ENCODE data around the gene GCC2.
A peak's percentile ranks its signal among the peaks of the same experiment; 100 is the strongest.
"Not testable (repeated sequence)": the region's sequence is repeated elsewhere in the genome, so short reads cannot be mapped to it uniquely, and the experiment has no call there.

Gene GCC2

GRCh38 chr2:108441712-108442111 lies 7.3 kb upstream of the GCC2 start:
- DNase-seq (ENCODE audit: low spot score) = no peak

- peak; percentile 52 for DNase-seq (ENCODE audit: low spot score)
Observed at GRCh38 chr2:108444941-108445840, 3.8 kb upstream of the GCC2 start.

GRCh38 chr2:108446703-108447102 lies 2.3 kb upstream of the GCC2 start:
- no peak for DNase-seq (ENCODE audit: low spot score)

- peak; percentile 48 for DNase-seq (ENCODE audit: low spot score)
Observed at GRCh38 chr2:108447947-108448677, 894 bp upstream of the GCC2 start.

DNA sequence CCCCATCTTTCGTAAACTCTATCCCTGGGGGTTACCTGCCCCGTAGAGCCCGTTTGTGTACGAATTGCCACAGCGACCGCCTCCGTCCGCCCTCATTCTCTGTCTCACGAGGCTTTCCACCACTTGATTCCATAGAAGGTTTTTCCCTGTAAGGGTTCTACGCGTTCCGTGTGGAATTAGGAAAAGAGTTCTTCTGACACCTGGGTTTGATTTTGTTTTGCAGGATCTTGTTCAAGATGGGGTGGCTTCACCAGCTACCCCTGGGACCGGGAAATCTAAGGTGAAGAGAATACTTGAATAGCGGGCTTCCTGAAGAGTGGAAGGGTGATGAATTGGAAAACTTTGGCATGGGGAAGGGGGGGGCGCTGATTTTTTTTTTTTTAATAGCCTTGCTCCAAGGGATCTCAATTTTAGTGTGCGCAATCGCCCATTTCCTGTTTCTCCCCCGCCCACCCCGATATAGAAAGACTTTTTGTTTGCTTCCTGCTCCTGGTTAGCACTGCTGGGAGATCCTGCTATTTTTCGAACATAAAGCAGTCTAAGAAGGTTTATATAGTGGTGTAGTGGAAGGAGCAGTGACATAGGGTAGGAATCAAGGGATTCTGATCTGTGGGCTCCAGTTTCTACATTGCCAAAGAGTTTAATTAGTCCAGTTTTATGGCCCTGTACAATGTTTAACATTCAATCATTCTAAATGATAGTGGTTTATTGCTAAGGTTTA lies 564 bp downstream of the GCC2 start:
- peak; percentile 46 for DNase-seq (ENCODE audit: low spot score)

- DNase-seq (ENCODE audit: low spot score) = no peak
Observed at GRCh38 chr2:108450863-108451262, 1.9 kb downstream of the GCC2 start.

GRCh38 chr2:108451976-108452375 lies 3.0 kb downstream of the GCC2 start:
- DNase-seq (ENCODE audit: low spot score) = no peak

DNA sequence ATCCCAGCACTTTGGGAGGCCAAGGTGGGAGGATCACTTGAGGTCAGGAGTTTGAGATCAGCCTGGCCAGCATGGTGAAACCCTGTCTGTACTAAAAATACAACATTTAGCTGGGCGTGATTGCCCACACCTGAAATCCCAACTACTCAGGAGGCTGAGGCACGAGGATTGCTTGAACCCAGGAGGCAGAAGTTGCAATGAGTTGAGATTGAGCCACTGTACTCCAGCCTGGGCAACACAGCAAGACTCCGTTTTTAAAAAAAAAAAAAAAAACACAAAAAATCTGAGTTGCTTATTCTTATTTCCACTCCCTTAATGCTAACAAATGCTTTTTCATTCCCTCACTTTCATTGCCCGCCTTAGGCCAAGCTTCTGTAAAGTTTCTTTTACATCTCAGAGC lies 4.5 kb downstream of the GCC2 start:
- DNase-seq (ENCODE audit: low spot score) = not testable (repeated sequence)

GRCh38 chr2:108454440-108454839 lies 5.4 kb downstream of the GCC2 start:
- DNase-seq (ENCODE audit: low spot score) = no peak

DNA sequence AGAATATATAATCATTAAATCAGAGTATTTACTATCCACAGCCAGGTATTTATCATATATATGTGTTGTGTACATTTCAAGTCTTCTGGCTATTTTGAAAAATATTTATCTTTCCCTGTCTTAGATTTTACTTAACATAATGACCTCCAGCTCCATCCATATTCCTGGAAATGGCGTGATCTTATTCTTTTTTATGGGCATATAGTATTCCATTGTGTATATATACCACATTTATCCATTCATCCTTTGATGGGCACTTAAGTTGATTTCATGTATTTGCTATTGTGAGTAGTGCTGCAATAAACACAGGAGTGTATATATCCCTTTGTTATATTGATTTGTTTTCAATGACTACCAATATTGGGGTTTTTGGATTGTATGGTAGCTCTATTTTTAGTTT lies 6.6 kb downstream of the GCC2 start:
- DNase-seq (ENCODE audit: low spot score) = no peak

GRCh38 chr2:108458082-108458481 lies 9.1 kb downstream of the GCC2 start:
- no peak for DNase-seq (ENCODE audit: low spot score)

DNA sequence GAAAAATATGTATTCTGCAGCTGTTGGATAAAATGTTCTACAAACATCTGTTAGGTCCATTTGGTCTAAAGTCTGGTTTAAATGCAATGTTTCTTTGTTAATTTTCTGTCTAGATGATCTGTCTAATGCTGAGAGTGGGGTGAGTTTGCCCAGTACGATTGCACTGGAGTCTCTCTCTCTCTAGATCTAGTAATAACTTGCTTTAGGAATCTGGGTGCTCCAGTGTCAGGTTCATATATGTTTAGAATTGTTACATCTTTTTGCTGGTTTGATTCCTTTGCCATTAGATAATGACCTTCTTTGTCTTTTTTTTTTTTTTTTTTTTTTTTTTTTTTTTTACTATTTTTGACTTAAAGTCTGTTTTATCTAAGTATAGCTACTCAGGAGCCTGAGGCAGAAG lies 10.4 kb downstream of the GCC2 start:
- DNase-seq (ENCODE audit: low spot score) = no peak

- no peak for DNase-seq (ENCODE audit: low spot score)
Observed at GRCh38 chr2:108460345-108461037, 11.5 kb downstream of the GCC2 start.

DNA sequence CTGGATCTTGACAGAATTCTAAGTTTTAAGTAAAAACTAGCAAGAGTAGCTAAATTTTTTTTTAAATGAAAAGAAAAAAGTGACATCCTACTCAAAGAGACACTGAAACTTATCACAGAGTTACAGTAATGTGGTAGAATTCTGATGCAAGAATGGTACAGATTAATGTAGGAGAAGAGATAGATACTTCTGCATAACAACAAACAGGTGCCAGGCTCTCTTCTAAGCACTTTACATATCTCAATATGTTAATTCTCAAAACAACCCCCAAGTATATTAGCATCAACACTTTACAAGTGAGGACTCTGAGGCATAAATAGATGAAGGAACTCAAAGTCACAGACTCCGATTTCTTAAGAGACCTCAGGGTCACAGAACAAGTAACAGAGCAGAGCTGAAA lies 28.1 kb downstream of the GCC2 start:
- no peak for DNase-seq (ENCODE audit: low spot score)

GRCh38 chr2:108485253-108485652 lies 36.2 kb downstream of the GCC2 start:
- no peak for DNase-seq (ENCODE audit: low spot score)

DNA sequence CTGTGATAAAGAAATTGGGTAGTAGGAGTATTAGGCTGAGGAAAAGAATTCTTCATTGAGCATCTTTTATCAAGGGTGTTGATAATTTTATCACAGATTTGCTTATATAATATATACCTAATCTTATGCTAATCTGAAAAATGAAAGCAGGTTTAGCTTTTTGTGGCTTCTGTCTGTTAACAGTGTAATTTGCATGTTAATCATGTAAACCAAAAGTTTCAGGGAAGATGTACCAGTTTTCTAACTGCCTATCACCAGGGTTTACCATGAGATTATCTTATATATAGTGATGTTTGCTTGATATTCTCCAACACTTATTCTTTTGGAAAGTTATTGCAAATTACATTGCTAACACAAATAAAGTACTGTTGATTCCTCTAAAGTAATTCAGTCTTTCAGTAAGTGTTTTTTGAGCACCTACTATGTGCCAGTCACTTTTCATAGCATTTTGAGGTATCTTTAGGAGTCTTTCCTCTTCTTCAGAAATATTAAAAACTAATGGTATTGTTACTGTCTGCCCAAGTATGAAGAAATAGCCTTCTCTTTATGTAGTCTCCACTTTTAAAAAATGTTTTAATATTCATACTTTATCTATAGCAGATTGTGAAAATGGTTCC lies 41.6 kb downstream of the GCC2 start:
- no peak for DNase-seq (ENCODE audit: low spot score)

GRCh38 chr2:108491848-108492247 lies 42.8 kb downstream of the GCC2 start:
- DNase-seq (ENCODE audit: low spot score) = no peak

- no peak for DNase-seq (ENCODE audit: low spot score)
Observed at GRCh38 chr2:108492364-108492763, 43.4 kb downstream of the GCC2 start.

DNA sequence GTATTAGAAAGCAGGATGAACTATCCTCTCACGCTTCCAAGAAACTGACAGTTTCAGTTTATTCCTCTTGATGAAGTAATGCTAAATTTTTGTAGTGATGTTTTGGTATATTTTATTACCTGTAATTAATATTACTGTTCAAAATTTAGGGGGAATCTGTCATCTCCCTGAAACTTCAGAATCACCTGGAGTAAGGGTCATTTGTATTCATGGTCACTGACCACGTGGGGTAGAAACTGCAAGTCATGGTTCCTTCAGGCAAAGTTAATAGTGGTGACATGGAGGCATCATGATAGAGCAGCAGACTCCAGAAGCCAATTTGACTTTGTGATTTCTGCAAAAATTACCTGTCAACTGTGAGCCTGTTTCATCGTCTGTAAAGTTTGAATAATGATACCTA lies 47.2 kb downstream of the GCC2 start:
- not testable (repeated sequence) for DNase-seq (ENCODE audit: low spot score)

GRCh38 chr2:108507620-108508019 lies 58.6 kb downstream of the GCC2 start:
- DNase-seq (ENCODE audit: low spot score) = not testable (repeated sequence)

- DNase-seq (ENCODE audit: low spot score) = not testable (repeated sequence)
Observed at GRCh38 chr2:108512431-108512830, 63.4 kb downstream of the GCC2 start.

DNA sequence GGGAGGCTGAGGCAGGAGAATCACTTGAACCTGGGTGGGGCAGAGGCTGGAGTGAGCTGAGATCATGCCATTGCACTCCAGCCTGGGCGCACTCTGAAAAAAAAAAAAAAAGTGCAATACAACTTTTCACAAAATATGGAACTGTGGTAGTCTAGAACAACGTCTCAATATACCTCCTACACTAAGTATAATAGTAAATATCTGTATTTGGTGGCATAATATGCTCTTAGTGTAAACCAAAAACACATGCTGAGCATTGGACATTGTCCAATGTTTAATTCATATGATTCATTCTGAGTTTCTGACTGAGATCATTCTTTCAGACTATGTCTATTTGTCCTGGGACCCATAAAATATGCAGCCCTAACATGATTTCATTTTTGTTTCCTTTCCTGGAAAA lies 65.5 kb downstream of the GCC2 start:
- DNase-seq (ENCODE audit: low spot score) = not testable (repeated sequence)

Measured in LoVo (cell line).